B cell (primary cell): Measurements from ENCODE around the gene KCNJ8. TPM values are rescaled to one million over a fixed set of nuclear protein-coding genes. Genes with fewer than 3 reads are reported as not detected.

Experiments used
- ATAC-seq: fragments of 200-7000 bp; cut with Tn5 transposase; one replicate; pipeline ENCODE4 v1.10.0; 2021; ENCODE audit warnings: low read depth, mild to moderate bottlenecking, moderate number of reproducible peaks, moderate library complexity
- CTCF ChIA-PET: fragments of 350-600 bp; sonication (Branson Sonifier 250); formaldehyde crosslinking; loops from one replicate; lab custom pipeline; 2021; ENCODE audit warnings: antibody characterized with exemption, inconsistent platforms; lab: Charles Lee
- POLR2A ChIA-PET: fragments of 350-600 bp; sonication (Branson Sonifier 250); formaldehyde crosslinking; loops from one replicate; lab custom pipeline; 2021; ENCODE audit warnings: antibody characterized with exemption; lab: Charles Lee
- DNase-seq: peaks from one replicate; pipeline ENCODE4 v3.0.0; 2013
- H2AFZ ChIP-seq: 2 replicates; pipeline ENCODE4 v1.6.1; 2012; ENCODE audit warnings: mild to moderate bottlenecking, low read depth, low read length; ENCODE audit not compliant: insufficient read depth, poor library complexity, severe bottlenecking
- H3K27ac ChIP-seq, 2 donors: 1 replicate in 1 of 2; 2 replicates in 1 of 2; pipeline ENCODE4 v1.5.1; 2012 to 2013; ENCODE audit warnings: low read length in 2 of 2, mild to moderate bottlenecking in 2 of 2, moderate library complexity in 1 of 2
- H3K27me3 ChIP-seq, 4 experiments: fragments of 200-600 bp in 1 of 4; sonication (generic) in 1 of 4; replicated peaks in 1 of 4; 1 replicate in 2 of 4; 2 replicates in 2 of 4; pipeline versions ENCODE4 v1.6.1 to v1.7.0; 2013 to 2016; ENCODE audit warnings: low read length in 3 of 4, mild to moderate bottlenecking in 2 of 4, mixed read lengths in 1 of 4, moderate library complexity in 1 of 4; ENCODE audit not compliant: insufficient read depth in 4 of 4, control insufficient read depth in 3 of 4; ENCODE audit errors: control extremely low read depth in 1 of 4
- H3K36me3 ChIP-seq, 2 experiments: replicated peaks in 1 of 2; 1 replicate in 1 of 2; 2 replicates in 1 of 2; pipeline versions ENCODE4 v1.6.1 to v1.7.1; 2013; ENCODE audit warnings: low read length in 1 of 2; ENCODE audit not compliant: insufficient read depth in 2 of 2, control insufficient read depth in 1 of 2; ENCODE audit errors: control extremely low read depth in 1 of 2, extremely low read depth in 1 of 2
- H3K4me1 ChIP-seq, 2 donors: fragments of 200-600 bp in 1 of 2; sonication (generic) in 1 of 2; 1 replicate in 1 of 2; 2 replicates in 1 of 2; pipeline versions ENCODE4 v1.5.1 to v1.6.1; 2013 to 2017; ENCODE audit warnings: low read length in 2 of 2; ENCODE audit not compliant: control insufficient read depth in 2 of 2, insufficient read depth in 2 of 2
- H3K4me2 ChIP-seq: replicated peaks from 2 replicates; pipeline ENCODE3; 2012; ENCODE audit warnings: mild to moderate bottlenecking, low read depth, low read length; ENCODE audit not compliant: poor library complexity, severe bottlenecking
- H3K4me3 ChIP-seq, 5 experiments: fragments of 200-600 bp in 1 of 5; sonication (generic) in 1 of 5; 1 replicate in 3 of 5; 2 replicates in 2 of 5; pipeline versions ENCODE4 v1.5.1 to v1.7.0; 2011 to 2016; ENCODE audit warnings: low read length in 4 of 5, mild to moderate bottlenecking in 4 of 5, low read depth in 2 of 5, control low read depth in 1 of 5, moderate library complexity in 1 of 5; ENCODE audit not compliant: insufficient read depth in 1 of 5; ENCODE audit errors: control extremely low read depth in 1 of 5, extremely low read depth in 1 of 5
- H3K79me2 ChIP-seq: fragments of 200-600 bp; sonication (generic); one replicate; pipeline ENCODE4 v1.6.0; 2016; ENCODE audit warnings: low read length; ENCODE audit not compliant: control insufficient read depth, insufficient read depth
- H3K9ac ChIP-seq: fragments of 200-600 bp; sonication (generic); 2 replicates; pipeline ENCODE4 v1.6.1; 2017; ENCODE audit warnings: mild to moderate bottlenecking, low read length, moderate library complexity
- H3K9me3 ChIP-seq, 3 donors: one replicate each; pipeline versions ENCODE4 v1.6.1 to v1.7.1; 2013; ENCODE audit warnings: low read length in 2 of 3; ENCODE audit not compliant: control insufficient read depth in 2 of 3, insufficient read depth in 1 of 3; ENCODE audit errors: control extremely low read depth in 1 of 3
- H4K20me1 ChIP-seq: 2 replicates; pipeline ENCODE4 v1.6.0; 2012; ENCODE audit warnings: mild to moderate bottlenecking, low read length; ENCODE audit not compliant: insufficient read depth, control insufficient read depth, poor library complexity, severe bottlenecking
- H3K27ac Mint-ChIP-seq: one replicate; pipeline ENCODE4 v1.8.0; 2021; ENCODE audit warnings: mixed read lengths
- H3K27me3 Mint-ChIP-seq: one replicate; pipeline ENCODE4 v1.8.0; 2021; ENCODE audit warnings: mixed read lengths
- H3K4me1 Mint-ChIP-seq: one replicate; pipeline ENCODE4 v1.8.0; 2021; ENCODE audit warnings: mixed read lengths
- H3K4me3 Mint-ChIP-seq: one replicate; pipeline ENCODE4 v1.8.0; 2021; ENCODE audit warnings: mixed read lengths
- H3K9me3 Mint-ChIP-seq: one replicate; pipeline ENCODE4 v1.8.0; 2022; ENCODE audit warnings: mixed read lengths; ENCODE audit not compliant: insufficient read depth
- CTCF ChIP-seq: fragments of 200-600 bp; IDR thresholded peaks from one replicate; pipeline ENCODE4 v1.8.0; 2022; ENCODE audit warnings: antibody characterized with exemption, mild to moderate bottlenecking
- EZH2 ChIP-seq: IDR thresholded peaks from 2 replicates; pipeline ENCODE4 v1.6.1; 2012; ENCODE audit warnings: borderline replicate concordance, low read depth, mild to moderate bottlenecking, moderate library complexity, low read length; ENCODE audit not compliant: insufficient read depth, poor library complexity, severe bottlenecking
- WGBS: methylation state at CpG from one replicate; pipeline ENCODE4 v1.1.5; 2013; ENCODE audit warnings: missing lambda C conversion rate; ENCODE audit not compliant: insufficient coverage; 5-methylcytosine and 5-hydroxymethylcytosine counted together
- intact Hi-C: fragments of 100-400 bp; cut with micrococcal nuclease; formaldehyde crosslinking; loops from one replicate; pipeline ENCODE4 v1.10.0; 2022
- polyA plus RNA-seq: library from polyadenylated mRNA; depleted of rRNA; stranded (reverse); fragments of >200 nt; gene quantifications from 2 replicates; pipeline ENCODE4 v1.2.3, GENCODE V29; 2012
- total RNA-seq, 2 donors: library from RNA; stranded (reverse); fragments of 120-200 nt in 1 of 2; gene quantifications; 1 replicate in 1 of 2; 2 replicates in 1 of 2; pipeline versions ENCODE4 v1.2.3 to v1.2.4, GENCODE V29; 2013 to 2022

KCNJ8 gene
- total and polyA plus RNA-seq, 2 donors (not counting 1 experiment from before 2014, with no cell fraction given) = not detected

GRCh38 chr12:21769307-21769706, 5.2 kb downstream of the KCNJ8 start:
- H3K4me3 Mint-ChIP-seq = no peak overlapping the region
- DNase-seq (no peak), ATAC-seq (no peak)
- Histone ChIP-seq H3K4me2 (no peak overlapping the region), H4K20me1 (no peaks in the 10 kb centered on the region), H3K36me3 (no peaks in the 10 kb centered on the region), H3K79me2 (no peaks in the 10 kb centered on the region), H3K9ac (no peak overlapping the region), H3K4me1 (no peaks in the 10 kb centered on the region), H3K9me3 (no peaks in the 10 kb centered on the region), H2AFZ (no peak overlapping the region), H3K4me3 (no peak overlapping the region), H3K27ac (no peak overlapping the region), H3K27me3 (peaks cover 0 to 15% (median 4%) of the 10 kb centered on the region in 4 experiments)
- 80% methylated on average over 1 of the region's 2 CpGs for WGBS
- ChIA-PET CTCF (no interaction called here), POLR2A (no interaction called here)
- H3K27me3 Mint-ChIP-seq = peaks cover 16% of the 10 kb centered on the region
- TF ChIP-seq CTCF (no peak), EZH2 (no peak)
- intact Hi-C loops = no loop called here
- H3K4me1 Mint-ChIP-seq = no peaks in the 10 kb centered on the region
- H3K9me3 Mint-ChIP-seq = no peaks in the 10 kb centered on the region
- no peak overlapping the region for H3K27ac Mint-ChIP-seq

GRCh38 chr12:21766403-21766802, 8.1 kb downstream of the KCNJ8 start:
- 89% methylated on average over 2 of the region's 2 CpGs for WGBS
- Histone ChIP-seq H4K20me1 (no peaks in the 10 kb centered on the region), H3K4me1 (no peaks in the 10 kb centered on the region), H3K36me3 (no peaks in the 10 kb centered on the region), H3K4me3 (no peak overlapping the region), H3K9me3 (no peaks in the 10 kb centered on the region), H2AFZ (no peak overlapping the region), H3K79me2 (no peaks in the 10 kb centered on the region), H3K4me2 (no peak overlapping the region), H3K27me3 (peaks cover 0 to 3% (median 0%) of the 10 kb centered on the region in 4 experiments), H3K9ac (no peak overlapping the region), H3K27ac (no peak overlapping the region)
- ChIA-PET CTCF (interaction anchor here (0.5 kb wide), 1 partner anchor 9 kb away, joined by 4 read pairs; no protein-coding TSS in a partner anchor), POLR2A (no interaction called here)
- intact Hi-C loops = no loop called here
- ATAC-seq = no peak
- Mint-ChIP-seq H3K27ac (no peak overlapping the region), H3K4me1 (no peaks in the 10 kb centered on the region), H3K9me3 (no peaks in the 10 kb centered on the region), H3K4me3 (no peak overlapping the region), H3K27me3 (peaks cover 4% of the 10 kb centered on the region)
- no peak for DNase-seq
- TF ChIP-seq EZH2 = no peak
- no peak for TF ChIP-seq CTCF
